ENCODE data around the gene CADPS2. TPM values are rescaled to one million over a fixed set of nuclear protein-coding genes. Genes with fewer than 3 reads are reported as not detected.
A peak's percentile ranks its signal among the peaks of the same experiment; 100 is the strongest.

CADPS2 gene
- total RNA-seq, 1 experiment from 2014 or later, result 12.2 TPM

DNA sequence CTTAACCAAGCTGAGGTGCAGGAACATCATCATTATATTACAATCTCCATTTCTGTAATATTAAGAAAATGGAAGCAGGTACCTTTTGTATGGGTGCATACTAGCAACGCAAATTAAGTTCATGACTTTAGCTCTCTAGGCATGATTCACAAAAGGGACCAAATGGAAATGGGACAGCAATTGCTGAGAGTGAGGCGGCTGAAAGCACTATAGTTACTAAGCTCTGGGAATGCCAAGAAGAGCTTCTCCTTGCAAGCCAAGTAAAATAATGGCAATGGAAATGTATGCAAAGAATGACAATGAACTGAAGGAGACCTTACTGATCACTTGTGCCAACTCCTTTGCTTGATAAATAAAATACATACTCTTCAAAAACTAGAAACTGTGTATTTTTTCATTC, 147.3 kb downstream of the CADPS2 start (continued):
- TF ChIP-seq, protein P1, sequence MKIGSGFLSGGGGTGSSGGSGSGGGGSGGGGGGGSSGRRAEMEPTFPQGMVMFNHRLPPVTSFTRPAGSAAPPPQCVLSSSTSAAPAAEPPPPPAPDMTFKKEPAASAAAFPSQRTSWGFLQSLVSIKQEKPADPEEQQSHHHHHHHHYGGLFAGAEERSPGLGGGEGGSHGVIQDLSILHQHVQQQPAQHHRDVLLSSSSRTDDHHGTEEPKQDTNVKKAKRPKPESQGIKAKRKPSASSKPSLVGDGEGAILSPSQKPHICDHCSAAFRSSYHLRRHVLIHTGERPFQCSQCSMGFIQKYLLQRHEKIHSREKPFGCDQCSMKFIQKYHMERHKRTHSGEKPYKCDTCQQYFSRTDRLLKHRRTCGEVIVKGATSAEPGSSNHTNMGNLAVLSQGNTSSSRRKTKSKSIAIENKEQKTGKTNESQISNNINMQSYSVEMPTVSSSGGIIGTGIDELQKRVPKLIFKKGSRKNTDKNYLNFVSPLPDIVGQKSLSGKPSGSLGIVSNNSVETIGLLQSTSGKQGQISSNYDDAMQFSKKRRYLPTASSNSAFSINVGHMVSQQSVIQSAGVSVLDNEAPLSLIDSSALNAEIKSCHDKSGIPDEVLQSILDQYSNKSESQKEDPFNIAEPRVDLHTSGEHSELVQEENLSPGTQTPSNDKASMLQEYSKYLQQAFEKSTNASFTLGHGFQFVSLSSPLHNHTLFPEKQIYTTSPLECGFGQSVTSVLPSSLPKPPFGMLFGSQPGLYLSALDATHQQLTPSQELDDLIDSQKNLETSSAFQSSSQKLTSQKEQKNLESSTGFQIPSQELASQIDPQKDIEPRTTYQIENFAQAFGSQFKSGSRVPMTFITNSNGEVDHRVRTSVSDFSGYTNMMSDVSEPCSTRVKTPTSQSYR (CRISPR knock-in tag; IDR thresholded peaks at IDR 0.05), result no peak

DNA sequence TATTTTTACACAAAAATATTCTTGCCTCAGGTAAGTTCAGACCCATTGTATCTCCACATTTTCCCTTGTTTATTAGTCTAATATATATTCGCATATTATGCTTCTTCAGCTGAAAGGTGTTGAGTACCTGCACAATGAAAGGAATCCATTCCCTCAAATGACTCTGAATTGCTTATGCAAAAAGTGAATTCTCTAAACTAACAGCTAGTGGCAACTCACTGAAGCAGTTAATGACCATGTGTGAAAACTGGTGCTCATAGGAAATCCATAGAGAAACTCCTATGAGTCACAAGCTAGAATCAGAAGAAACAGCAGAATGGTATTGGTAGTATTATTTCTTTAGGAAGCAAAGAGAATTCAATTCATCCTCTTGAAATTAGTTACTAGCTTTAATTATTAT, 150.1 kb downstream of the CADPS2 start:
- ChIA-PET CTCF (interaction anchor here (1.4 kb wide), 1 partner anchor 67 kb away, joined by 8 read pairs; no protein-coding TSS in a partner anchor), POLR2A (no interaction called here)
- Mint-ChIP-seq H3K27me3 (ENCODE audit: low read depth) (no peaks in the 10 kb centered on the region), H3K27ac (peak overlapping the region; percentile 97), H3K4me3 (peak overlapping the region; percentile 44), H3K9me3 (peaks cover 7% of the 10 kb centered on the region), H3K36me3 (peaks cover 9% of the 10 kb centered on the region; the same call in 1 of the 2 replicates), H3K4me1 (peaks cover 58% of the 10 kb centered on the region)
- TF ChIP-seq, protein P2, sequence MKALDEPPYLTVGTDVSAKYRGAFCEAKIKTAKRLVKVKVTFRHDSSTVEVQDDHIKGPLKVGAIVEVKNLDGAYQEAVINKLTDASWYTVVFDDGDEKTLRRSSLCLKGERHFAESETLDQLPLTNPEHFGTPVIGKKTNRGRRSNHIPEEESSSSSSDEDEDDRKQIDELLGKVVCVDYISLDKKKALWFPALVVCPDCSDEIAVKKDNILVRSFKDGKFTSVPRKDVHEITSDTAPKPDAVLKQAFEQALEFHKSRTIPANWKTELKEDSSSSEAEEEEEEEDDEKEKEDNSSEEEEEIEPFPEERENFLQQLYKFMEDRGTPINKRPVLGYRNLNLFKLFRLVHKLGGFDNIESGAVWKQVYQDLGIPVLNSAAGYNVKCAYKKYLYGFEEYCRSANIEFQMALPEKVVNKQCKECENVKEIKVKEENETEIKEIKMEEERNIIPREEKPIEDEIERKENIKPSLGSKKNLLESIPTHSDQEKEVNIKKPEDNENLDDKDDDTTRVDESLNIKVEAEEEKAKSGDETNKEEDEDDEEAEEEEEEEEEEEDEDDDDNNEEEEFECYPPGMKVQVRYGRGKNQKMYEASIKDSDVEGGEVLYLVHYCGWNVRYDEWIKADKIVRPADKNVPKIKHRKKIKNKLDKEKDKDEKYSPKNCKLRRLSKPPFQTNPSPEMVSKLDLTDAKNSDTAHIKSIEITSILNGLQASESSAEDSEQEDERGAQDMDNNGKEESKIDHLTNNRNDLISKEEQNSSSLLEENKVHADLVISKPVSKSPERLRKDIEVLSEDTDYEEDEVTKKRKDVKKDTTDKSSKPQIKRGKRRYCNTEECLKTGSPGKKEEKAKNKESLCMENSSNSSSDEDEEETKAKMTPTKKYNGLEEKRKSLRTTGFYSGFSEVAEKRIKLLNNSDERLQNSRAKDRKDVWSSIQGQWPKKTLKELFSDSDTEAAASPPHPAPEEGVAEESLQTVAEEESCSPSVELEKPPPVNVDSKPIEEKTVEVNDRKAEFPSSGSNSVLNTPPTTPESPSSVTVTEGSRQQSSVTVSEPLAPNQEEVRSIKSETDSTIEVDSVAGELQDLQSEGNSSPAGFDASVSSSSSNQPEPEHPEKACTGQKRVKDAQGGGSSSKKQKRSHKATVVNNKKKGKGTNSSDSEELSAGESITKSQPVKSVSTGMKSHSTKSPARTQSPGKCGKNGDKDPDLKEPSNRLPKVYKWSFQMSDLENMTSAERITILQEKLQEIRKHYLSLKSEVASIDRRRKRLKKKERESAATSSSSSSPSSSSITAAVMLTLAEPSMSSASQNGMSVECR (CRISPR knock-in tag; IDR thresholded peaks at IDR 0.05; ENCODE audit: borderline replicate concordance), result no peak
- TF ChIP-seq, protein P3, sequence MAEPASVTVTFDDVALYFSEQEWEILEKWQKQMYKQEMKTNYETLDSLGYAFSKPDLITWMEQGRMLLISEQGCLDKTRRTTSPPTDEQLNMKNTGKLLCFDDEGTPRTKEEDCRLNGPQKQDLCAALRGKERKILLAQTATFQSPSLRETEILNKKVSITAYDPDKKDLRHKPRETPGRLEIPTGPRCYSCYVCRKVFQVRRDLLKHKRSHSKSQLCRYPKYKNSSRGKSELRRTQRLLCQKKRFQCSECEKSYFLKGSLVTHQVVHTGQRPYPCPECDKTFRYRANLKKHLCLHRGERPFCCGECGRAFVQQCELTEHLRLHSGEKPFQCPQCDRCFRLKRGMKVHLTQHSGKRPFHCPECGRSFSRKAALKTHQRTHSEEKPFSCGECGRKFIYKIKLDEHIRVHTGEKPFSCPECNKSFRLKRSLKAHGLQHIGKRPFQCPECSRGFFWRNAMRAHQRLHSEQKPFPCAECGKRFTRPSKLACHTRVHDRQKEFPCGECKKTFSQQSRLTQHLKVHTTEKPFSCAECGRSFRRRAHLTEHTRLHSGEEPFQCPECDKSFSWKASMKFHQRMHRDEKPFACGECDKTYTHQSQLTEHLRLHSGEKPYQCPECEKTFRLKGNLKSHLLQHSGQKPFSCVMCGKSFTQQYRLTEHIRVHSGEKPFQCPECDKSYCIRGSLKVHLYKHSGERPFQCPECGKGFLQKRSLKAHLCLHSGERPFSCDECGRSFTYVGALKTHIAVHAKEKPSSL (CRISPR knock-in tag; conservative IDR thresholded peaks at IDR 0.05), result no peak
- no peak for TF ChIP-seq ZNF396 (CRISPR knock-in tag; IDR thresholded peaks at IDR 0.05; ENCODE audit: borderline replicate concordance)
- TF ChIP-seq GTF2I (CRISPR knock-in tag; conservative IDR thresholded peaks at IDR 0.05), result no peak
- TF ChIP-seq, protein P4, sequence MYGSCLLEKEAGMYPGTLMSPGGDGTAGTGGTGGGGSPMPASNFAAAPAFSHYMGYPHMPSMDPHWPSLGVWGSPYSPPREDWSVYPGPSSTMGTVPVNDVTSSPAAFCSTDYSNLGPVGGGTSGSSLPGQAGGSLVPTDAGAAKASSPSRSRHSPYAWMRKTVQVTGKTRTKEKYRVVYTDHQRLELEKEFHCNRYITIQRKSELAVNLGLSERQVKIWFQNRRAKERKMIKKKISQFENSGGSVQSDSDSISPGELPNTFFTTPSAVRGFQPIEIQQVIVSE (CRISPR knock-in tag; IDR thresholded peaks at IDR 0.05; ENCODE audit: borderline replicate concordance), result no peak
- TF ChIP-seq, protein P5, sequence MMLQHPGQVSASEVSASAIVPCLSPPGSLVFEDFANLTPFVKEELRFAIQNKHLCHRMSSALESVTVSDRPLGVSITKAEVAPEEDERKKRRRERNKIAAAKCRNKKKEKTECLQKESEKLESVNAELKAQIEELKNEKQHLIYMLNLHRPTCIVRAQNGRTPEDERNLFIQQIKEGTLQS (CRISPR knock-in tag; conservative IDR thresholded peaks at IDR 0.05), result no peak
- TF ChIP-seq NFYB (CRISPR knock-in tag; conservative IDR thresholded peaks at IDR 0.05; ENCODE audit: low read depth), result no peak
- TF ChIP-seq ESRRA (CRISPR knock-in tag; IDR thresholded peaks at IDR 0.05; ENCODE audit: borderline replicate concordance), result no peak
- DNase-seq (ENCODE audit: low spot score) (no peak), ATAC-seq (peak; percentile 47; the same call in 1 of the 2 replicates)

DNA sequence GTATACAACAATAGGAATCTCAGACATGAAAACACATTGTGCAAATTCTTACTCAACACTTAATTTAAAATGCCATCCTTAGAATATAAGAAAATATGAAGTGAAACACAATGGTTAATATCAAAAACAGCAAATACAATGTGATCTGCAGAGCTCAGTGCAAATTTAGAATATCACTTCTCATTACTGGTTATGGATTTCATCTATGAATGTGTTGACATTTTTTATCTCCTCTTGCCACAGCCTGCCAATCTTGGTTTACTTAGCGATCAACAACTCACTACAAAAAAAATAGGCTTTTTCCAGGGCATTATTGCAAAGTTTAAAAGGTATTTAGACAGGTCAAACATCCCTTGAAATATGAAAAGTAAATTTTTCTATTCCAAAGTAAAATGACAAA, 158.5 kb downstream of the CADPS2 start:
- ChIA-PET POLR2A (no interaction called here), CTCF (no interaction called here)
- H3K36me3 Mint-ChIP-seq, result peaks cover 5% of the 10 kb centered on the region; the same call in 1 of the 2 replicates
- no peaks in the 10 kb centered on the region for H3K27me3 Mint-ChIP-seq (ENCODE audit: low read depth)
- H3K4me3 Mint-ChIP-seq, result no peak overlapping the region
- no peak overlapping the region for H3K27ac Mint-ChIP-seq
- DNase-seq (ENCODE audit: low spot score) (no peak), ATAC-seq (no peak)
- H3K4me1 Mint-ChIP-seq, result peaks cover 17% of the 10 kb centered on the region
- 0 out of 2 replicates have a peak, but pooled peaks cover 8% of the 10 kb centered on the region for H3K9me3 Mint-ChIP-seq
- TF ChIP-seq, protein P5 (CRISPR knock-in tag; conservative IDR thresholded peaks at IDR 0.05), result no peak
- TF ChIP-seq HMGA2 (CRISPR knock-in tag; IDR thresholded peaks at IDR 0.05), result no peak
- TF ChIP-seq, protein P6, sequence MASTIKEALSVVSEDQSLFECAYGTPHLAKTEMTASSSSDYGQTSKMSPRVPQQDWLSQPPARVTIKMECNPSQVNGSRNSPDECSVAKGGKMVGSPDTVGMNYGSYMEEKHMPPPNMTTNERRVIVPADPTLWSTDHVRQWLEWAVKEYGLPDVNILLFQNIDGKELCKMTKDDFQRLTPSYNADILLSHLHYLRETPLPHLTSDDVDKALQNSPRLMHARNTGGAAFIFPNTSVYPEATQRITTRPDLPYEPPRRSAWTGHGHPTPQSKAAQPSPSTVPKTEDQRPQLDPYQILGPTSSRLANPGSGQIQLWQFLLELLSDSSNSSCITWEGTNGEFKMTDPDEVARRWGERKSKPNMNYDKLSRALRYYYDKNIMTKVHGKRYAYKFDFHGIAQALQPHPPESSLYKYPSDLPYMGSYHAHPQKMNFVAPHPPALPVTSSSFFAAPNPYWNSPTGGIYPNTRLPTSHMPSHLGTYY (CRISPR knock-in tag; IDR thresholded peaks at IDR 0.05), result no peak
- no peak for TF ChIP-seq NR3C1 (CRISPR knock-in tag; conservative IDR thresholded peaks at IDR 0.05; ENCODE audit: low read depth)
- TF ChIP-seq, protein P7, sequence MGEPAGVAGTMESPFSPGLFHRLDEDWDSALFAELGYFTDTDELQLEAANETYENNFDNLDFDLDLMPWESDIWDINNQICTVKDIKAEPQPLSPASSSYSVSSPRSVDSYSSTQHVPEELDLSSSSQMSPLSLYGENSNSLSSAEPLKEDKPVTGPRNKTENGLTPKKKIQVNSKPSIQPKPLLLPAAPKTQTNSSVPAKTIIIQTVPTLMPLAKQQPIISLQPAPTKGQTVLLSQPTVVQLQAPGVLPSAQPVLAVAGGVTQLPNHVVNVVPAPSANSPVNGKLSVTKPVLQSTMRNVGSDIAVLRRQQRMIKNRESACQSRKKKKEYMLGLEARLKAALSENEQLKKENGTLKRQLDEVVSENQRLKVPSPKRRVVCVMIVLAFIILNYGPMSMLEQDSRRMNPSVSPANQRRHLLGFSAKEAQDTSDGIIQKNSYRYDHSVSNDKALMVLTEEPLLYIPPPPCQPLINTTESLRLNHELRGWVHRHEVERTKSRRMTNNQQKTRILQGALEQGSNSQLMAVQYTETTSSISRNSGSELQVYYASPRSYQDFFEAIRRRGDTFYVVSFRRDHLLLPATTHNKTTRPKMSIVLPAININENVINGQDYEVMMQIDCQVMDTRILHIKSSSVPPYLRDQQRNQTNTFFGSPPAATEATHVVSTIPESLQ (CRISPR knock-in tag; IDR thresholded peaks at IDR 0.05), result no peak
- TF ChIP-seq, protein P8, sequence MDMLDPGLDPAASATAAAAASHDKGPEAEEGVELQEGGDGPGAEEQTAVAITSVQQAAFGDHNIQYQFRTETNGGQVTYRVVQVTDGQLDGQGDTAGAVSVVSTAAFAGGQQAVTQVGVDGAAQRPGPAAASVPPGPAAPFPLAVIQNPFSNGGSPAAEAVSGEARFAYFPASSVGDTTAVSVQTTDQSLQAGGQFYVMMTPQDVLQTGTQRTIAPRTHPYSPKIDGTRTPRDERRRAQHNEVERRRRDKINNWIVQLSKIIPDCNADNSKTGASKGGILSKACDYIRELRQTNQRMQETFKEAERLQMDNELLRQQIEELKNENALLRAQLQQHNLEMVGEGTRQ (CRISPR knock-in tag; IDR thresholded peaks at IDR 0.05), result no peak

All from WTC11 (cell line).